Right cardiac atrium (tissue), 5 donors: ENCODE data around the gene GLIS1. TPM values are rescaled to one million over a fixed set of nuclear protein-coding genes. Genes with fewer than 3 reads are reported as not detected.

Source experiments
- ATAC-seq, 2 donors: fragments of 200-7000 bp; cut with Tn5 transposase; one replicate each; pipeline versions ENCODE4 v1.8.0 to v1.9.1; 2020; ENCODE audit warnings: moderate library complexity in 2 of 2, mild to moderate bottlenecking in 1 of 2
- DNase-seq, 3 donors: peaks; one replicate each; pipeline ENCODE4 v3.0.0-alpha.2; 2020
- H3K27ac ChIP-seq: one replicate; pipeline ENCODE4 v1.5.1; 2013; ENCODE audit warnings: mild to moderate bottlenecking, low read length, control low read depth, moderate library complexity
- H3K27me3 ChIP-seq: one replicate; pipeline ENCODE4 v1.6.1; 2013; ENCODE audit not compliant: control insufficient read depth, insufficient read depth
- H3K4me1 ChIP-seq: one replicate; pipeline ENCODE4 v1.6.1; 2013; ENCODE audit warnings: low read length; ENCODE audit not compliant: control insufficient read depth, insufficient read depth
- H3K4me3 ChIP-seq: one replicate; pipeline ENCODE4 v1.5.1; 2013; ENCODE audit warnings: low read length, control low read depth
- H3K9me3 ChIP-seq: one replicate; pipeline ENCODE4 v1.6.1; 2013; ENCODE audit warnings: low read length; ENCODE audit not compliant: control insufficient read depth
- WGBS: extraction: QIAGEN DNeasy Blood & Tissue Kit; methylation state at CpG from one replicate; pipeline ENCODE4 v1.1.7; 2013; 5-methylcytosine and 5-hydroxymethylcytosine counted together
- intact Hi-C, 4 donors: fragments of 100-400 bp; cut with DNase I; formaldehyde crosslinking; loops; one replicate each; pipeline versions ENCODE4 v1.11.0 to v1.14.0; 2022 to 2023
- polyA plus RNA-seq: library from polyadenylated mRNA; stranded (reverse); fragments of 200-250 nt; gene quantifications from one replicate; pipeline ENCODE4 v1.2.3, GENCODE V29; 2013
- total RNA-seq, 4 donors: library from RNA; stranded (reverse); fragmentation: NEBNext Ultra II Directional; extraction: Animal tissue kit (Norgen Biotek cat#: 25700); gene quantifications; one replicate each; pipeline ENCODE4 v1.2.1, GENCODE V29; 2021
- donor health status: healthy with polysubstance abuse.
- donor health status: DM: no; HTN: yes; CAD: no.
- donor health status: DM: no; HTN: no; CAD: no.
- donor health status: DM: no; HTN: yes; CAD: no; lungs with severe emphysema.
- donor health status: DM: yes; HTN: yes; CAD: no.

GLIS1 gene
- total and polyA plus RNA-seq, 5 donors: 0.14 to 0.37 (median 0.35) TPM

DNA sequence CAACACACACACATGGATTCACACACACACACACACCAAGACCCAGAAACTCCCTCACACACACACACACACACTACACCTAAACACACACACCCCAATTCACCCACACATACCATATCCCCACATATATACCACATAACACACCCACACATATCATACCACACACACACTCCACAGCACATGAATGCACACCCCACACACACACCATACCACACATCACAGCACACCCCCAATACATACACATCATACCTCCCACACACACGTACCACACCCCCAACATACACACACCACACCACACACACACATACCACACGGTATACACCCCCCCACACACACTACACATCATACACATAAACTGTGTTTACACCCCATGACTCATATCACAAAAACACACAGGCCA is 199.7 kb downstream of the GLIS1 start:
- Histone ChIP-seq H3K27ac (no peak overlapping the region), H3K4me3 (no peak overlapping the region), H3K4me1 (no peaks in the 10 kb centered on the region), H3K9me3 (no peaks in the 10 kb centered on the region), H3K27me3 (no peaks in the 10 kb centered on the region)
- WGBS: 85% methylated on average over 2 of the region's 2 CpGs
- DNase-seq (peak in 1 of 3 donors; percentile 2), ATAC-seq (no peak)
- intact Hi-C loops: no loop called here

DNA sequence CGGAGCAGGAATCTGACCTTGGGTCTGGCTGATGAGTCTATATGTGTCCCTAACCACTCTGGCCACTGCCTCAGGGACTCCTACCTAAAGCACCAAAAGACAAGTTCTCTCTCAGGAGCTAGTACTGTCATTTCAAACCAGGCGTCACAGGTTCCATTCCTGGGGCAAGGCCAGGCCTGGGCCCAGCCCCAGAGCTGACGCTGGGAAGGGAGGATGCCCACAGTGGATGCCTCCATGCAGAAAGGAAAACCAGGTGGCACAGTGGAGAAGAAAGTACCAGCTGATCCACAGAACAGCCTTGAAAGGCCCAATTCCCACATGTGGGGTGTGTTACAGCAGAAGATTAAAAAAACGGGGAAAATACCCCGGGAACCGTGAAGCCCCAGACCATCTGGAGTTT is 202.4 kb downstream of the GLIS1 start:
- DNase-seq (no peak), ATAC-seq (no peak)
- no peak overlapping the region for H3K27ac ChIP-seq
- intact Hi-C loops: no loop called here
- 83% methylated on average over 6 of the region's 6 CpGs for WGBS
- H3K27me3 ChIP-seq: no peaks in the 10 kb centered on the region
- H3K4me1 ChIP-seq: no peaks in the 10 kb centered on the region
- H3K9me3 ChIP-seq: no peaks in the 10 kb centered on the region
- H3K4me3 ChIP-seq: no peak overlapping the region

DNA sequence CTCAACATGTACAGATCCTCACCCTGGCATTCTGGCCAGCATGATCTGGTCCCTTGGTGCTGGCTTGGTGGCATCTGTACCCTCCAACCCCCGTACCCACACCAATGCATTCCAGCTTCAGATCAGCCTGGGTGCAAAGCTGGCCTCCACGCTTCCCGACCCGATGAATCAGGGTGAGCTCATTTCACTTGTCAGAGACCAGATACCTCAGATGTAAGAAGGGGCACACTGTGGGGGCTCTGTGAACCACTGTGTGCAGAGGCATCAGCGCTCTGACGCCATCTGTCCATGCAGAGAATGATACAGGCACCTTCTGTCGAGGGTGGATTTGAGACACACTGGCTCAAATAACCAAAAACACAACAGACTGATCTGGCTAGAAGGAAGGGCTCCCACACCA is 203.1 kb downstream of the GLIS1 start:
- Histone ChIP-seq H3K27ac (no peak overlapping the region), H3K4me1 (no peaks in the 10 kb centered on the region), H3K4me3 (no peak overlapping the region), H3K27me3 (no peaks in the 10 kb centered on the region), H3K9me3 (no peaks in the 10 kb centered on the region)
- ATAC-seq (no peak), DNase-seq (no peak)
- 85% methylated on average over 7 of the region's 7 CpGs for WGBS
- intact Hi-C loops: no loop called here

DNA sequence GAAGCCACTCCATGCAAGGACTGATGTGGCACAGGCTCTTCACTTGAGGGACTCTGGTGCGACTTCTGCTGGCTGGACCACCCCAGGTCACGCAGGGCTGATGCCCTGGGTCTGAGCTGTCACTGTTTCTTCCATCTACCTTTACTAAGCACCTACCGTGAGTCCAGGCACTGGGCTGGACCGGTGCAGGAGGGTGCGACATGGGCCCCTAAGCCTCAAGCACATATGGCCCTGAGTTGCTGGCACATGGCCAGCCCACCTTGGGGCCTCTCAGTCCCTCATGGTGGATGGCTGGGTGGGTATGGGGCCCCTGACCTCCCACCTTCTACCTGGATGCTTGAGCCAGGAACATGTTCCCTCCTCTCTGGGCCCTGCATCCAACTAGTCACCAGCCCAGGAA is 203.7 kb downstream of the GLIS1 start:
- H3K4me3 ChIP-seq: no peak overlapping the region
- no peaks in the 10 kb centered on the region for H3K27me3 ChIP-seq
- 88% methylated on average over 5 of the region's 5 CpGs for whole genome bisulfite sequencing
- intact Hi-C loops: no loop called here
- no peak for DNase-seq
- H3K4me1 ChIP-seq: no peaks in the 10 kb centered on the region
- ATAC-seq: no peak
- H3K27ac ChIP-seq: no peak overlapping the region
- H3K9me3 ChIP-seq: no peaks in the 10 kb centered on the region

DNA sequence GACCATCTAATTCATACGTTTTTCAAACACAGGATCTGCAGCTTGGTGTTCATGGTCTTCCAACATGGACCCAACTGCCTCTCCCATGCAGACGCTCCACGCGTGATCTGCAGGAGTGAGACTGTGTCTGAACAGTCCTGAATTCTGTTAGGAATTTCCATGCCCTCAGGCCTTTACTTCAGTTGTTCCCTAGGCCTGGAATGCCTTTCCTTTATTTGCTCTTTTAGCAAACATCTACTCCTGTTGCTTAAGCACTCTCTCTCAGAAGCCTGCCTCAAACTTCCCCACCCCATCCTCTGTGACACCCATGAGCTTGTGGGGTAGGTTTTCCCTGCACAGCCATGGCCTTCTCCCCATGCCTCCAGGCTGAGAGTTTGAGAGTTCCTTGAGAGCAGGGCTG is 206.1 kb downstream of the GLIS1 start:
- ATAC-seq: no peak
- 78% methylated on average over 4 of the region's 4 CpGs for WGBS
- no peaks in the 10 kb centered on the region for H3K4me1 ChIP-seq
- no peak for DNase-seq
- no peak overlapping the region for H3K27ac ChIP-seq
- intact Hi-C loops: no loop called here
- H3K4me3 ChIP-seq: no peak overlapping the region
- no peaks in the 10 kb centered on the region for H3K9me3 ChIP-seq
- no peaks in the 10 kb centered on the region for H3K27me3 ChIP-seq

DNA sequence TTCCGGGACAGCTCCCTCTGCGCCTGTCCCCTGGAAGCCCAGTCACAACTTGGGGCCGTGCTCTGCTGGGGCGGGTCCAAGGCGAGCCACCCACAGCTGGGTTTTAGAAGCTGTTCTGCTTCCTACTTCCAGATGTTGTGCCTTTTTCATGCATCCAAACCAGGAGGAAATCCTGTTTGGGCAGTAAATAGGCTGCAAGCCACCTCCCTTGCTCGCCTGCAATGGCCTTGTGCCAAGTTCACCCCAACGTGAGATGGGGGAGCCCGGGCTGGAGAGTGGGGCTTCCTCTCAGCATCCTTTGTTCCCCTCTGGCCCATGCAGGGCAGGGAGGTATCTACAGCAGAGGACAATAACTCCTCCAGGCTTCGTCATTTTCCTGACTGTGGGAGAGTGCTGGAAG is 206.6 kb downstream of the GLIS1 start:
- Histone ChIP-seq H3K4me3 (no peak overlapping the region), H3K4me1 (no peaks in the 10 kb centered on the region), H3K27ac (no peak overlapping the region), H3K27me3 (no peaks in the 10 kb centered on the region), H3K9me3 (no peaks in the 10 kb centered on the region)
- ATAC-seq: no peak
- no peak for DNase-seq
- intact Hi-C loops: no loop called here
- WGBS: 64% methylated on average over 9 of the region's 9 CpGs

DNA sequence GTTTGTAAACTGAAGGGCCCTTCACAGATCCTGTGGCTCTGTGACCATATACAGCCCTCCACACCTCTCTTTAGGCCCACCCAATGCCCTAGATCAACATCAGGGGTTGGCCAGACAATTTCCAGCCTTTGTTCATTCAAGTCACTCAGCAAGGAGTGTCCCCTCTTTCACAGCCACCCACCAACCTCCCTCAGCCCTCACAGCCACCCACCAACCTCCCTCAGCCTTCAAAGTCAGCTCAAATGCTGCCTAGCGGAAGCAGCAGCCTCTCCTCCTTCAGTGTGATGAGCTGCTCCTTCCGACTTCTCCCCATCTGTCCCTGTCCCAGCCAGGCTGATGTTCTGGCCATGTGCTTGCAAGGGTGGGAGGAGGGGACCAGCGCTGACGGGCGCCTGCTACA is 208.4 kb downstream of the GLIS1 start:
- intact Hi-C loops: no loop called here
- ATAC-seq: no peak
- no peaks in the 10 kb centered on the region for H3K9me3 ChIP-seq
- no peak for DNase-seq
- WGBS: 94% methylated on average over 5 of the region's 5 CpGs
- H3K27me3 ChIP-seq: no peaks in the 10 kb centered on the region
- H3K4me1 ChIP-seq: no peaks in the 10 kb centered on the region
- no peak overlapping the region for H3K27ac ChIP-seq
- H3K4me3 ChIP-seq: no peak overlapping the region

DNA sequence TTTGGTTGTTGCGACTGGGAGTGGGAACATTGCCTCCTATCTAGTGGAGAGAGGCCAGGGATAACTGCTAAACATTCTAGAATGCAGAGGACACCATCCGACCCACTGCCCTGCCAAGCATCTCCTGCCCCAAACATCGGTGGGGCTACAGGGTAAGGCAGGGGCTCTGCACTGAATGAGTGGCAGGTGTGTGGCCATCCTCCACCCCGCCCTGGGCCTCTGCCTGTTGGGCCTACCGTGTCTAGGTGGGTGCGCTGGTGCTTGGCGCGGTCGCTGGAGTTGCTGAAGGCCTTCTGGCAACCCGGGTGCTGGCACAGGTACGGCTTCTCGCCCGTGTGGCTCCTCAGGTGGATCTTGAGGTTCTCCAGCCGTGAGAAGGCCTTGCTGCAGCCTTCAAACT is 209.4 kb downstream of the GLIS1 start:
- Histone ChIP-seq H3K27ac (no peak overlapping the region), H3K9me3 (no peaks in the 10 kb centered on the region), H3K27me3 (no peaks in the 10 kb centered on the region), H3K4me1 (no peaks in the 10 kb centered on the region), H3K4me3 (no peak overlapping the region)
- DNase-seq: no peak
- intact Hi-C loops: no loop called here
- 92% methylated on average over 14 of the region's 14 CpGs for WGBS
- ATAC-seq: no peak

DNA sequence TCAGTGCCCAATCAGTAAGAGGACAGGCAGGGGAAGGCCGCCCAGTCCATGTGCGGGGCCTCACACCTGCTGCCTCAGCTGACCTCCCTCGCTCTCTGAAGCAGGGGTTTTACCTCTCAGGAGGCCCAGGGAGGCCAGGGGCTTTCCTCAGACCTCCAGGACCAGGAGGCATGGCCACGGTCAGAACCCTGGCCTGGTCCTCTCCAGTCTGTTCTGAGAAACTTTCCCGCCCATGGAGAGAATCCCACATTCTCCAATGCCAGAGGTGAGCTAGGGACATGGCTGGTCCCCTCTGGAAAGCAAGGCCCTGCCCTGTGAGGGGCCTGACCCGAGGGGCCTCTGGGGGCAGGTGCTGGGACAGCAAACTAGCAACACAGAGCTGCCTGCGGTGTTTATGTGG is 211.6 kb downstream of the GLIS1 start:
- 81% methylated on average over 7 of the region's 7 CpGs for WGBS
- ATAC-seq (no peak), DNase-seq (no peak)
- H3K4me1 ChIP-seq: no peaks in the 10 kb centered on the region
- no peak overlapping the region for H3K27ac ChIP-seq
- no peak overlapping the region for H3K4me3 ChIP-seq
- H3K9me3 ChIP-seq: no peaks in the 10 kb centered on the region
- intact Hi-C loops: no loop called here
- H3K27me3 ChIP-seq: no peaks in the 10 kb centered on the region

DNA sequence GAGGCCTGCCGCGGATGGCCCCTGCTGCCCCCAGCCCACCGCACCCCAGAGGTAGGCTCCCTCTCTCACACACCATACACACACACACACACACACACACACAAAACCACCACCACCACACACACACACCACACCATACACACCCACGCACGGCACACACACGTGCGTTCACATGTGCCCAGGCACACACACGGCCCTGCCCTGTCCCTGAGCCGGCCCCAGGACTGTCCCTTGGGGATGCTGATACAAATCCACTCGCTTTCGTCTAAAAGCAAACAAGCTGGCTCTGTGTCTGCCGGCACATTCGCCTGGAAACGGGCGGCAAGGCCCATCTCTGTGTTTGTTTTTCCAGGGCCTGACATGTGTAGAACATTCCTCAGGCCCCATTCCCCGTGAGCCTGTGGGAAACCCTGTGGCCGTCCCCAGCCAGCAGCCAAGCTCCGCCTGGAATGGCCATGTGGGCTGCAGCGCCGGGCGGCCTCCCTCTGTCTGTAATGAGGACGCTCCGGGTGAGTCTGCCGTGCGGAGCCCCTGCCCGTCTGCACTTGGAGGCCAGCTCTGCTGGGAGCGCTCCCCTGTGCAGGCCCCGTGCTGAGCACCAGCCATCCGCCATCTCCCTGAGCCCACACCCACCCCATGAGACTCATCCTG is 212.4 kb downstream of the GLIS1 start:
- 38% methylated on average over 29 of the region's 29 CpGs for WGBS
- no peak overlapping the region for H3K27ac ChIP-seq
- ATAC-seq: peak; percentile 75 to 81

DNA sequence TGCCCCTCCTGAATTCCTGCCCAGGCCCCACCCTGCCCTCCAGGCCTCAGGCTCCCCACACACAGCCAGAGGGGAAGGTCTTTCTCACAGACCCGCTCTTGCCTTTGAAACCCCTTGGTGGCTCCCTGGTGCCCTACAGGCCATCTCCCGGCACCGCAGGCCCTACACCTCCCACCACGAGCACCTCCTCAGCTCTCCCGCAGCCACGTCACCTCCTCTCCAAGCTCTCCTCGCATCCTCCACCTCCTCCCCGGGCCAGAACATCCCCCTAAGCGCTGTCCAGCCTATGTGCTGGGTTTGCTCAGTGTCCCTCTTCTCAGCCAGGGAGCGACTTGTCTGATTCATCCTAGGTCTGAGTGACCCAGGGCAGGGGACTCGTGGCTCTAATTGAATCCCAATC is 213.4 kb downstream of the GLIS1 start:
- Histone ChIP-seq H3K27me3 (no peaks in the 10 kb centered on the region), H3K4me1 (no peaks in the 10 kb centered on the region), H3K9me3 (no peaks in the 10 kb centered on the region), H3K4me3 (no peak overlapping the region), H3K27ac (no peak overlapping the region)
- intact Hi-C loops: no loop called here
- no peak for DNase-seq
- WGBS: 61% methylated on average over 11 of the region's 11 CpGs
- no peak for ATAC-seq

More for the DNA sequence above, 212.4 kb downstream of the GLIS1 start:
- DNase-seq: peak; percentile 71 to 91 (median 90)
- H3K9me3 ChIP-seq: no peaks in the 10 kb centered on the region
- H3K27me3 ChIP-seq: no peaks in the 10 kb centered on the region
- no peak overlapping the region for H3K4me3 ChIP-seq
- no peaks in the 10 kb centered on the region for H3K4me1 ChIP-seq
- intact Hi-C loops: no loop called here
